HG02588 (cell line): ENCODE measurements around the gene ARHGEF40.

Experiments
- ATAC-seq: cut with Tn5 transposase; IDR thresholded peaks from one replicate; pipeline ENCODE4 v1.9.1; 2021; ENCODE audit warnings: mild to moderate bottlenecking, moderate library complexity; ENCODE audit not compliant: unreplicated experiment

Gene ARHGEF40

DNA sequence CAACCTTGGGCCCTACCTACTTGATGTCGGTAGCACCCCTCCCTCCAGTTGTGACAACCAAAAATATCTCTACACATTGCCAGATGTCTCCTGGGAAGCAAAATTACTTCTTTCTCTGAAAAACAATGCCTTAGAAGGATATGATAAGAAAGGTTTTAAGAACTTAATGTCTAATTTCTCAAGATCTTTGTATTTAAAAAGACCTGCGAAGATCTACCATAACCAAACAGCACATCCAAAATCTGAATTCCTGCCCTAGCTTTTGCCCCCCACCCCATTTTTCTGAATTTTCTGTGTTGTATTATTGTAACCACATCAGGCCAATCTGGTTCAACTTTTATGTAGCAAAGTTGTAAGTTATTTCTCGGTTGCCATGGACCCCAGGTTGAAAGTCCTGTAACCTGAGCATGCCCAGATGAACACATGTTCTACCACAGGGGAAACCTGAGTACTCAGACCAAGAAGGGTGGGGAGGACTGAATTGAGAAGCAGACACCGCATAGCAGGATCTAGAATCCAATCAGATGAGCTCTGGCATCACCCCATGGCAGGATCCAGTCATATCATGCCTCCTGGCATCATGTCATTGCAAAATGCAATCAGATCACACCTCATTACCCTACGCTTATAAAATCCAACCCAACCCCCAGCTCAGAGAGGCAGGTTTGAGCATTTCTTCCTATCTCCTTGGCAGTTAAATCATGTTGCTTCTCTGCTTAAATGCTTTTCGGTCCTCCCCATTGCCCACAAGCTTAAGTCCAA, 39.5 kb downstream of the ARHGEF40 start:
- ATAC-seq, result no peak

DNA sequence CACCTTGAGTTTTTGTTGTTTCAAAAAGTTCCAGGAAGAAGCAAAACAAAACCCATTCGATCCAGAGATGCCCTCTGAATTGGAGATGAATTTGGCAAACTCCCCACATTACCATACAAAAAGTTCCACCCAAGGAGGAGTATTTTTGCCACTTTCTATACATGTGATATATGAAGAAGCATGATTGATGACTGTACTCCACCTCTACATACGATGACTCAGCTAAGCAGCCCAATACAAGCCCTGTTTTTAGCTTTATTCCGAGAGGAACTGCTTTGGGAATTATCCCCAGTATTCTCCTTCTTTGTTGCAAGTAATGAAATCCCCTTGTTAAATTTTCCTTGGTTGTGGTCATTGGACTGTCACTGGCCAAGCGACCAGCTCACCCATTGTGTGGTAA, 42.2 kb downstream of the ARHGEF40 start:
- no peak for ATAC-seq

DNA sequence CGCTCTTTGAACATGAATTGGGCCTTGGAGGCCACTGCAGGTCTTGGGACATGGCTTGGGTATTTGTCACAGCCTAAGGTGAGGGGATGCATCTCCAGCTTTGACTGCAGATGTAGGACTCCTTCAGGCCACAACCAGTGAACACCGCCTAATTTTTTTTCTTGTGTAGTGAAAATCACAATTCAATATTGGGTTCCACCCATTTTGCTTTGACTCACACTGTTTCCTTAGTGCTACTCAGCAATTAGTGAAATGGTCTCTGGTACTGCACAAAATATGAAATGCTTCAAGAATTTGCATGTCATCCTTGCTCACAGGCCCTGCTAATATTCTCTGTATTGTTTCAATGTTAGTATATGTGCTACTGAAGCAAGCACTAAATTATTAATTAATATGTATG, 43.3 kb downstream of the ARHGEF40 start:
- no peak for ATAC-seq

DNA sequence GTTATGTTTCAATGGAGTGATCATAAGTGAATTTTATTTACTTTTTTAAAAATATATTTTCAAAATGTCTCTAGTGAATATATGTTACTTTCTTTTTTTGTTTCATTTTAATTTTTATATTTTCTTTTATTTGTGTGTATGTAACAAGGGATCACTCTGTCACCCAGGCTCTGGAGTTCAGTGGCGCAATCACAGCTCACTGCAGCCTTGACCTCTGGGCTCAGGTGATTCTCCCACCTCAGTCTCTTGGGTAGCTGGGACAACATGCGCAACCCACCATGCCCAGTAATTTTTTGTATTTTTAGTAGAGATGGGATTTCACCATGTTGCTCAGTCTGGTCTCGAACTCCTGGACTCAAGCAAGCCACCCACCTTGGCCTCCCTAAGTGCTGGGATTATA, 48.8 kb downstream of the ARHGEF40 start:
- ATAC-seq, result no peak

DNA sequence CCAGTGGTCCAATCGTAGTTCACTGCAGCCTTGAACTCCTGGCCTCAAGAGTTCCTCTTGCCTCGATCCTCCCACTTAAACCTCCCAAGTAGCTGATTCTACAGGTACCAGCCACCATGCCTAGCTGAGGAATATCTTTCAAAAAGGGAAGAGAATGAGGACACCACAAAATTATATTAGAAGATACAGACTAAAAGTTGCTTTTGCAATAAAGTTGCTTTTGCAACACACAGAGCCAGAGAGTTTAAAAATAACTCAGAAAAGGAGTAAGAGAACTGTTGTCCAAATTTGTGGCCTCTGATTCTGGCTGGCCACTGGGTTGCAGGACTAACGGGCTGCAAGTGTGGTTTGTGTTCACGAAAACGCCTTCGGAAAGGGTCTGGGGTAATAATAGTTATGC, 50.6 kb downstream of the ARHGEF40 start:
- no peak for ATAC-seq

DNA sequence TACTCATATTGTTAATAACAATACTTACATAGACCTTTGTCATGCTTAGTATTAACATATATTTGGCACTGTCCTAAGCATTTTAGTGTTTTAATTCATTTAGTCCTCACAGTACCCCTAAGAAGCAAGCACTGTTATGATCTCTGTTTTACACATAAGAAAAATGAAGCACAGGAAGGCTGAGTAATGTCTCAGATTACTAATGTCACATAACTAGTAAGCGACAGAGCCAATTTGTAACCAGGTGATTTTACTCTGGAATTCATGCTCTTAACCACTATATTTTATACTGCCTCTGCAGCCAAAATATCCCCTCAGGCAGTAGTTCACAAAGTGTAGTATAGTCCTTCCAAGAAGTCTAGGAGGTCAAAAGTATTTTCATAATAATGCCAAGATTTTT, 51.0 kb downstream of the ARHGEF40 start:
- no peak for ATAC-seq

DNA sequence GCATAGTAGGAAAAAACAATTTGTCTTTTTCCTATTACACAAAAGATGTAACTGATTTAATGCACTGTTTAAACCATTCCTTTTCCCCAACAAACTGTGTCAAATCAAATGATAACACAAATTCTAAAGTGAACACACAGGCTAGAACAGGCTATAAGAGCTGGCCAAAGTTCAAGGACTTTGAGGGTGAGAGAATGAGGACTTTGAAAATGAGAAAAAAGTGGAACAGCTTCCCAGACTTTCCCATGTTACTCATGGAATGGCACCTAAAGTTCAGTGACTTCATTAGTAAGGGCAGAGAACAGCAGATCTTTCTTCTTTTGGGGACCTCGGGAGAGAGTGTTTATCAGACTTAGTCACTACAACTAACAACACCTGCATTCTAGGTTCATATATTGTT, 53.3 kb downstream of the ARHGEF40 start:
- no peak for ATAC-seq

DNA sequence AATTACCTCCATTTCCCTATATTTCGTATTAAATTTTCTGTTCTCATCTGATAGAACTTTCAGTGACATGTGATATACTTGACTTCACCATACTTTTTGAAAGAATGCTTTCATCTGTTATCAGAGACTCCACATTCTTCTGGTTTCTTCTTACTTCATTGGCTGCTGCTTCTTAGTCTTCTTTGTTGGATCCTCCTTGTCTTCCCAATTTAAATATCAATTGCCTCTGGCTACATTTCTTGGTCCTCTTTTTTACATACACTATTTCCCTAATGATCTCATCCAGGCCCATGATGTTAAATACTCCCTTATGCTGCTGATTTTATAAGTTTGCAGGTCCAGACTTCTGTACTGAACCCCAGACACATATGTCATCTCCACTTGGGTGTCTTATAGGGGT, 63.8 kb downstream of the ARHGEF40 start:
- no peak for ATAC-seq

DNA sequence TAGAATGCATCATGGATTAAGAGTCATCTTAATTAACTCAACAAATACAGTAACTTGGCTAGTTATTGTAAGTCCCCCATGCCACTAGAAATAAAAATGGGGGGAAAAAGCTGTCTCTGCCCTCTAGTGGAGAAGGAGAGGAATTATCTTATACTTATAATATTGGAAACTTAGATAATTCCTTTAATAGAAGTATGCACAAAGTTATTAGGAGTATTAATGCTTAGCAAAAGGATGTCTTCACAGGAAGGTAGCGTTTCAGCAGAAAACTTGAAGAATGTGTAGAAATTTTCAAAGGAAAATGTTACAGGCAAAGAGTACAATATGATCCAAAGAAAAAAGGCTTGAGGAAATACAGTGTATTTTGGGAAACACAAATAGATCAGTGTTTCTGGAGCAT, 65.9 kb downstream of the ARHGEF40 start:
- no peak for ATAC-seq
